Caco-2 (cell line): Measurements from ENCODE around the gene NPW. TPM values are rescaled to one million over a fixed set of nuclear protein-coding genes. Genes with fewer than 3 reads are reported as not detected.

Source experiments
- BruUV-seq: library from RNA; stranded (reverse); fragments of 400-500 nt; replicated peaks from 2 replicates; lab custom pipeline; 2021; lab: Mats Ljungman, UMichigan
- CTCF ChIA-PET: fragments of 300-600 bp; sonication (Branson Sonifier 250); formaldehyde crosslinking; loops from one replicate; lab custom pipeline; 2022; ENCODE audit warnings: antibody characterized with exemption; lab: Charles Lee
- POLR2A ChIA-PET: fragments of 300-600 bp; sonication (Branson Sonifier 250); formaldehyde crosslinking; loops from one replicate; lab custom pipeline; 2022; ENCODE audit warnings: antibody characterized with exemption; lab: Charles Lee
- DNase-seq, 2 experiments: peaks; one replicate each; pipeline versions ENCODE4 v3.0.0 to v3.0.0-alpha.2; 2020 to 2022
- H3K27me3 ChIP-seq: replicated peaks from 2 replicates; pipeline ENCODE4 v1.6.0; 2011; ENCODE audit warnings: low read length; ENCODE audit not compliant: control insufficient read depth, insufficient read depth
- H3K36me3 ChIP-seq: 2 replicates; pipeline ENCODE4 v1.5.1; 2011; ENCODE audit warnings: low read length; ENCODE audit not compliant: control insufficient read depth, insufficient read depth
- H3K4me1 ChIP-seq: fragments of 250-450 bp; sonication (Bioruptor Pico); 2 replicates; pipeline ENCODE4 v1.5.1; 2020; ENCODE audit warnings: mild to moderate bottlenecking
- H3K4me3 ChIP-seq: 2 replicates; pipeline ENCODE4 v1.5.1; 2011; ENCODE audit warnings: low read depth, mild to moderate bottlenecking, control low read depth, low read length
- H3K9me3 ChIP-seq: fragments of 250-450 bp; sonication (Bioruptor Pico); 2 replicates; pipeline ENCODE4 v1.5.1; 2020; ENCODE audit warnings: mild to moderate bottlenecking, moderate library complexity
- H3K27ac Mint-ChIP-seq: one replicate; pipeline ENCODE4 v1.8.0; 2022; ENCODE audit warnings: mixed read lengths; ENCODE audit not compliant: unreplicated experiment
- H3K27me3 Mint-ChIP-seq: one replicate; pipeline ENCODE4 v1.8.0; 2022; ENCODE audit warnings: mixed read lengths; ENCODE audit not compliant: insufficient read depth, unreplicated experiment
- H3K36me3 Mint-ChIP-seq: one replicate; pipeline ENCODE4 v1.8.0; 2022; ENCODE audit warnings: mild to moderate bottlenecking, mixed read lengths; ENCODE audit not compliant: insufficient read depth, unreplicated experiment
- H3K4me1 Mint-ChIP-seq: one replicate; pipeline ENCODE4 v1.8.0; 2022; ENCODE audit warnings: low read depth, mixed read lengths; ENCODE audit not compliant: unreplicated experiment
- H3K4me3 Mint-ChIP-seq: one replicate; pipeline ENCODE4 v1.8.0; 2022; ENCODE audit warnings: mild to moderate bottlenecking, moderate library complexity, mixed read lengths; ENCODE audit not compliant: unreplicated experiment
- H3K9me3 Mint-ChIP-seq: one replicate; pipeline ENCODE4 v1.8.0; 2022; ENCODE audit warnings: mixed read lengths; ENCODE audit not compliant: unreplicated experiment
- intact Hi-C: fragments of 100-400 bp; cut with micrococcal nuclease; formaldehyde crosslinking; loops from one replicate; pipeline ENCODE4 v1.10.0; 2022; ENCODE audit not compliant: unreplicated experiment
- total RNA-seq: library from RNA; stranded (reverse); gene quantifications from 2 replicates; pipeline ENCODE4 v1.2.3, GENCODE V29; 2022
- TF ChIP-seq, protein P1 (sequence below), 2 experiments: fragments of 200-600 bp in 1 of 2; IDR thresholded peaks; 1 replicate in 1 of 2; 2 replicates in 1 of 2; pipeline versions ENCODE4 v1.5.1 to v1.8.0; 2011 to 2022; ENCODE audit warnings: antibody characterized with exemption in 1 of 2, control low read depth in 1 of 2, inconsistent platforms in 1 of 2, low read depth in 1 of 2, low read length in 1 of 2, mild to moderate bottlenecking in 1 of 2, moderate library complexity in 1 of 2; ENCODE audit not compliant: insufficient read depth in 1 of 2, severe bottlenecking in 1 of 2, unreplicated experiment in 1 of 2

NPW gene
- total RNA-seq, 1 experiment from 2014 or later: 6.1 TPM

GRCh38 chr16:1980770-1981087, 38.9 kb upstream of the NPW start:
- ChIA-PET CTCF (interaction anchor here (1.5 kb wide), 1 partner anchor 22 kb away, joined by 3 read pairs; no protein-coding TSS in a partner anchor), POLR2A (interaction anchor here (0.5 to 0.7 kb wide), 2 partner anchors 9 to 110 kb away, joined by 3 to 5 read pairs; no protein-coding TSS in a partner anchor)
- intact Hi-C loops: no loop called here
- no peak overlapping the region for H3K27ac Mint-ChIP-seq
- peaks cover 46% of the 10 kb centered on the region for H3K36me3 Mint-ChIP-seq
- Histone ChIP-seq H3K36me3 (no peaks in the 10 kb centered on the region; the same call in 1 of the 2 replicates), H3K4me1 (peaks cover 15% of the 10 kb centered on the region), H3K27me3 (no peaks in the 10 kb centered on the region), H3K4me3 (no peak overlapping the region), H3K9me3 (no peaks in the 10 kb centered on the region)
- DNase-seq: no peak
- H3K4me3 Mint-ChIP-seq: no peak overlapping the region
- peaks cover 7% of the 10 kb centered on the region for H3K4me1 Mint-ChIP-seq
- no peaks in the 10 kb centered on the region for H3K27me3 Mint-ChIP-seq
- TF ChIP-seq, protein P1, sequence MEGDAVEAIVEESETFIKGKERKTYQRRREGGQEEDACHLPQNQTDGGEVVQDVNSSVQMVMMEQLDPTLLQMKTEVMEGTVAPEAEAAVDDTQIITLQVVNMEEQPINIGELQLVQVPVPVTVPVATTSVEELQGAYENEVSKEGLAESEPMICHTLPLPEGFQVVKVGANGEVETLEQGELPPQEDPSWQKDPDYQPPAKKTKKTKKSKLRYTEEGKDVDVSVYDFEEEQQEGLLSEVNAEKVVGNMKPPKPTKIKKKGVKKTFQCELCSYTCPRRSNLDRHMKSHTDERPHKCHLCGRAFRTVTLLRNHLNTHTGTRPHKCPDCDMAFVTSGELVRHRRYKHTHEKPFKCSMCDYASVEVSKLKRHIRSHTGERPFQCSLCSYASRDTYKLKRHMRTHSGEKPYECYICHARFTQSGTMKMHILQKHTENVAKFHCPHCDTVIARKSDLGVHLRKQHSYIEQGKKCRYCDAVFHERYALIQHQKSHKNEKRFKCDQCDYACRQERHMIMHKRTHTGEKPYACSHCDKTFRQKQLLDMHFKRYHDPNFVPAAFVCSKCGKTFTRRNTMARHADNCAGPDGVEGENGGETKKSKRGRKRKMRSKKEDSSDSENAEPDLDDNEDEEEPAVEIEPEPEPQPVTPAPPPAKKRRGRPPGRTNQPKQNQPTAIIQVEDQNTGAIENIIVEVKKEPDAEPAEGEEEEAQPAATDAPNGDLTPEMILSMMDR (IDR thresholded peaks at IDR 0.05; ENCODE audit: insufficient read depth in 1 of 2, low read depth in 1 of 2, low read length in 1 of 2, severe bottlenecking in 1 of 2, unreplicated experiment in 1 of 2): no peak
- no peaks in the 10 kb centered on the region for H3K9me3 Mint-ChIP-seq
- no TSS peak for BruUV-seq

DNA sequence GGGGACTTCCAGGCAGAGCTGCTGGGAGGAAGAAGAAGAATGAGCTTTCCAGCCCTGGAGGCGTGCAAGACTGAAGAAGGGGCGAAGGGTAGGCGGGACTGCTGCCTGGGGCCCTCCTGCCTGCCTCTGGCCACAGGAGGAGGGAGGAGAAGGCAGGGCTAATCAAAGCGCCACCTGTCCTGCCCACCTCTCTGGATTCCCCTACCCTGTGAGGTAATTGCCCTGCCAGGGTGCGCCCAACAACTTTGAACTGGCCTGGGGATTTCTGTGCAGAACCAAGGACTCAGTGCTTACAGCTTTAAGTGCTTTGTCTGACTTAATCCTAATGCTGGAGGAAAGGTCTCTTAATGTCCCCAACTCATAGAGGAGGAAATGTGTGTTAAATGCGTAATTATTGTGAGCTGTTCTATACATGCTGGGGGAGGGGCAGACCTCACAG, 38.2 kb upstream of the NPW start, which contains the start of gene NOXO1:
TSS of gene NOXO1 (minus strand) at position 72 of the 439 bp plus-strand sequence. CDS start 290 bp downstream, outside the sequence.
- H3K9me3 Mint-ChIP-seq: no peaks in the 10 kb centered on the region
- ChIA-PET CTCF (interaction anchor here (1.0 to 1.5 kb wide), 2 partner anchors 17 to 21 kb away, joined by 3 read pairs; partner anchors contain the start of gene RPS2), POLR2A (interaction anchor here (0.7 kb wide), 1 partner anchor 9 kb away, joined by 3 read pairs; no protein-coding TSS in a partner anchor)
- no peaks in the 10 kb centered on the region for H3K27me3 Mint-ChIP-seq
- H3K4me1 ChIP-seq: peaks cover 15% of the 10 kb centered on the region
- H3K9me3 ChIP-seq: no peaks in the 10 kb centered on the region
- no peak for DNase-seq
- BruUV-seq: no TSS peak
- intact Hi-C loops: no loop called here
- H3K4me3 Mint-ChIP-seq: peak within 1 kb of the TSS; percentile 5
- no peak within 1 kb of the TSS for H3K27ac Mint-ChIP-seq
- TF ChIP-seq, protein P1 (IDR thresholded peaks at IDR 0.05; ENCODE audit: insufficient read depth in 1 of 2, low read depth in 1 of 2, low read length in 1 of 2, severe bottlenecking in 1 of 2, unreplicated experiment in 1 of 2): no peak
- H3K36me3 Mint-ChIP-seq: peaks cover 40% of the 10 kb centered on the region
- H3K4me1 Mint-ChIP-seq: peaks cover 7% of the 10 kb centered on the region
- peaks cover 4% of the 10 kb centered on the region for H3K36me3 ChIP-seq
- no peak within 1 kb of the TSS for H3K4me3 ChIP-seq
- no peaks in the 10 kb centered on the region for H3K27me3 ChIP-seq

- Mint-ChIP-seq H3K4me1 (peaks cover 7% of the 10 kb centered on the region), H3K4me3 (peak overlapping the region; percentile 5), H3K9me3 (no peaks in the 10 kb centered on the region), H3K27ac (no peak overlapping the region), H3K36me3 (peaks cover 38% of the 10 kb centered on the region), H3K27me3 (no peaks in the 10 kb centered on the region)
- peaks cover 15% of the 10 kb centered on the region for H3K4me1 ChIP-seq
- no peak overlapping the region for H3K4me3 ChIP-seq
- H3K36me3 ChIP-seq: peaks cover 5% of the 10 kb centered on the region
- BruUV-seq: no TSS peak
- H3K27me3 ChIP-seq: no peaks in the 10 kb centered on the region
- CTCF ChIA-PET: interaction anchor here (0.9 to 1.0 kb wide), 2 partner anchors 10 to 18 kb away, joined by 3 read pairs; partner anchors contain the start of genes RPS2 and TBL3
- DNase-seq: no peak
- no peaks in the 10 kb centered on the region for H3K9me3 ChIP-seq
- TF ChIP-seq, protein P1 (IDR thresholded peaks at IDR 0.05; ENCODE audit: insufficient read depth in 1 of 2, low read depth in 1 of 2, low read length in 1 of 2, severe bottlenecking in 1 of 2, unreplicated experiment in 1 of 2): no peak
- POLR2A ChIA-PET: interaction anchor here (1.2 kb wide), 1 partner anchor 17 kb away, joined by 3 read pairs; the partner anchor contains the start of gene RPS2
- intact Hi-C loops: no loop called here
Observed at GRCh38 chr16:1982013-1982433, 37.6 kb upstream of the NPW start.
